Astrocyte of the spinal cord (primary cell): ENCODE measurements around the gene SNED1.

ENCODE experiments used
- DNase-seq: peaks from one replicate; pipeline ENCODE4 v3.0.0; 2011; ENCODE audit warnings: low read depth, low spot score
- H3K4me3 ChIP-seq: 2 replicates; pipeline ENCODE4 v1.5.1; 2011; ENCODE audit warnings: low read depth, mild to moderate bottlenecking, low read length, moderate library complexity
- in situ Hi-C: cut with HindIII; loops from 2 replicates; pipeline ENCODE4 v1.10.0; 2017; ENCODE audit warnings: low sequenced_read_pairs
- TF ChIP-seq, protein P1 (sequence below): IDR thresholded peaks from 2 replicates; pipeline ENCODE4 v1.5.1; 2012; ENCODE audit warnings: low read depth, mild to moderate bottlenecking, low read length, inconsistent platforms

SNED1 gene

GRCh38 chr2:241070361-241070760 is 71.9 kb downstream of the SNED1 start:
- H3K4me3 ChIP-seq: no peak overlapping the region
- in situ Hi-C loops: no loop called here
- no peak for DNase-seq
- TF ChIP-seq, protein P1, sequence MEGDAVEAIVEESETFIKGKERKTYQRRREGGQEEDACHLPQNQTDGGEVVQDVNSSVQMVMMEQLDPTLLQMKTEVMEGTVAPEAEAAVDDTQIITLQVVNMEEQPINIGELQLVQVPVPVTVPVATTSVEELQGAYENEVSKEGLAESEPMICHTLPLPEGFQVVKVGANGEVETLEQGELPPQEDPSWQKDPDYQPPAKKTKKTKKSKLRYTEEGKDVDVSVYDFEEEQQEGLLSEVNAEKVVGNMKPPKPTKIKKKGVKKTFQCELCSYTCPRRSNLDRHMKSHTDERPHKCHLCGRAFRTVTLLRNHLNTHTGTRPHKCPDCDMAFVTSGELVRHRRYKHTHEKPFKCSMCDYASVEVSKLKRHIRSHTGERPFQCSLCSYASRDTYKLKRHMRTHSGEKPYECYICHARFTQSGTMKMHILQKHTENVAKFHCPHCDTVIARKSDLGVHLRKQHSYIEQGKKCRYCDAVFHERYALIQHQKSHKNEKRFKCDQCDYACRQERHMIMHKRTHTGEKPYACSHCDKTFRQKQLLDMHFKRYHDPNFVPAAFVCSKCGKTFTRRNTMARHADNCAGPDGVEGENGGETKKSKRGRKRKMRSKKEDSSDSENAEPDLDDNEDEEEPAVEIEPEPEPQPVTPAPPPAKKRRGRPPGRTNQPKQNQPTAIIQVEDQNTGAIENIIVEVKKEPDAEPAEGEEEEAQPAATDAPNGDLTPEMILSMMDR: no peak

DNA sequence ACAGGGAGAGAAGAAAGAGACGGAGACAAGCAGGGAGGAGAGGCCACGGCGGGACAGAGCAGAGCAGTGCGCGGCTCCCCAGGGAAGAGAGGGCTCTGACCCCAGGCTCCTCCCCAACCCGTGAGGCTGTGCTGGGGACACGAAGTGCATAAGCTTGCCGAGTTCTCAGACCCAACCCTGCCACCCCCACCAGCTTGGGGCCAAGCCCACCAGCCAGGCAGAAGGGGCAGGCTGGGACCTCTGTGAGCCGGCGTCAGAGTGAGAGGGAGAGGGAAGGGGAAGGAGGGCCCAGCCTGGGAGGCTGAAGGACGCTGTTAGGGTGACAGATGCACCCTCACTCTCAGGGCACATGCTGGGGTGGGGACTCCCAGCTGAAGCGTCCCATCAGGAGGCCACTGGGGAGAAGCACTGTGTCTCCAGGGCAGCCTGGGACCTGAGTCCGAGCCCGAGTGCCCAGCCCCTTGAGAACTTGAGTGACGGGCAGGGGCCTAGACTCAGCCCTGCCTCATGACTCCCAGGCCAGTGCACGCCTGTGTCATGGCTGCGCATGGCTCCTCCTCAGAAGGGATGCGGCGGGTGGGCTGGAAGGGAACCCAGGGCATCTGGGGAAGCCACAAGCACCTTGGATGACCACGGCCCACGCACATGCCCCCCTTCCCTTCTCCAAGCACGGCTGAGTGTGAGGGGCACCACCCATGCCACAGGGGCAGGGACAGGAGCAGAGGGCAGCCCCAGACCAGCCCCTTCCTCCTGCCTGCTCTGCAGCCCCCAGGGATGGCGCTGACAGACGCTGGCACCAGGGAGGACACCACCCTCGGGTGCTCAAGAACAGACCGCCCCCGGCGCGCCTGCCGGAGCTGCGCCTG is 72.6 kb downstream of the SNED1 start:
- TF ChIP-seq, protein P1: no peak
- in situ Hi-C loops: no loop called here
- H3K4me3 ChIP-seq: no peak overlapping the region
- no peak for DNase-seq

DNA sequence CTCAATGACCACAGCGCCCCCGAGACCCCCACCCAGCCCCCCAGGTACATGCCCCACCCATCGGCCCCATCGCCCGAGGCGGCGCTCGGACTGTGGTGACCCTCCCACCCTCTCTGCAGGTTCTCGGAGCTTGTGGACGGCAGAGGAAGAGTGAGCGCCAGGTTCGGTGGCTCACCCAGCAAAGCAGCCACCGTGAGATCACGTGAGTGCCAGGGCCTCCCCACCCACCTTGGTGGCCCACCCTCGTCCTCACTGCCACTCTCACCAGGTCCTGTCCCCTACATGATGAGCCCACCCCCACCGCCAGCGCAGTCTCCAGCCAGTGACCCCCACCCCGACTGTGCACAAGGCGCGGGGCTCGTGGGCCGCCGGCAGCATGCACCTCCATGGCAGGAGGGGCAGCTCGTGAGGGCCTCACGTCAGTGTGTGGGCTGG is 73.3 kb downstream of the SNED1 start:
- no peak for DNase-seq
- in situ Hi-C loops: no loop called here
- TF ChIP-seq, protein P1: no peak
- H3K4me3 ChIP-seq: no peak overlapping the region

DNA sequence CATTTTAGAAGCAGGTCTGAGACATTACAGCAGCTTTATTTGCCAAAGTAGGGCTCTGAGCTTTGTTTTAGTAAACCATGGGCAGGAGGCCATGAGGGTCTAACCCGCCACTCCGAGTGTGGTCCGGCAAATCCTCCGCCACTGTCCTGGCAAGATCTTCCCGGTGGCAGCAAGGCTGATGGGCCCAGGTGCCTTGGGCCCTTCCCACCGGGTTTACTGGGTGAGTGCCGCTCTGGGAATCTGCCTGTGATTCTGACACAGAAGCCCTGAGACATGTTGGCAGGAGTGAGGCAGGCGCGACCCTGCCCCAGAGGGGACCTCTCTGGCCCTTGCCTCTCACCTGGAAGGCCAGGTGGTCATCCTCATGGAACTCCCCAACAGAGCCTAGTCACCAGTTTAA is 73.7 kb downstream of the SNED1 start:
- no peak overlapping the region for H3K4me3 ChIP-seq
- DNase-seq: no peak
- in situ Hi-C loops: no loop called here
- TF ChIP-seq, protein P1: no peak

DNA sequence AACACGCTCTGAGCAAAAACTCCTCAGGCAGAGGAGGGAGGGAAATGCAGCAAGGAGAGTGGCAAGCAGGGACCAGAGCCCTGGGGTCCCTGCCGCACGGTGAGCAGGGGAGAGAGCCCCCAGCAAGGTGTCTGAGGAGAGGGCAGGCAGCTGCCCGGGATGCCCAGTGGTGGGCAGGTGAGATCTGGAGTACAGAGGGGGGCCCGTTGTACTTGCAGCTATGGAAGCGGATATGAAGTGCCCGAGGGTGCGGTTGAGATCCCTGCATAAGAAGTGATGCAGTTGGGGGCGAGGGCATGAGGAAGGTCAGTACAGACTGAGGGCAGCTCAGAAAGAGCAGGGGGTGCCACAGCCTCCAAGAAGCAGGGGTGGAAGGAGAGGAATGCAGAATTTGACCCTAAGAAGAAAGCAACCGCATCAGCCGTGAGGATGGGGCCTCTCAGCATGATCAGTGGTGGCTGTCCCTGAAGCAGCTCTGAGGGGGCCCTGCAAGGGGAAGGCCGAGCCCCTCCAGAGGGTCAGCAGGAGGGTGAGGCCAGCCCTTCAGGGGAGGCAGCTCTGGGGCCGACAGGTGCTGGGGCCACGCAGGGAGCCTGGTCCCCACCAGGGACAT is 74.2 kb downstream of the SNED1 start:
- in situ Hi-C loops: no loop called here

GRCh38 chr2:241073166-241074064 is 75.0 kb downstream of the SNED1 start:
- DNase-seq: no peak
- in situ Hi-C loops: no loop called here
- TF ChIP-seq, protein P1: no peak
- H3K4me3 ChIP-seq: no peak overlapping the region

More for the DNA sequence above, 74.2 kb downstream of the SNED1 start:
- no peak for DNase-seq
- TF ChIP-seq, protein P1: no peak
- no peak overlapping the region for H3K4me3 ChIP-seq
